GM23338 (cell line): ENCODE results near the gene ACOD1. TPM values are rescaled to one million over a fixed set of nuclear protein-coding genes. Genes with fewer than 3 reads are reported as not detected.

Source experiments
- ATAC-seq: fragments of 200-7000 bp; cut with Tn5 transposase; 3 replicates; pipeline ENCODE4 v1.9.1; 2020
- DNase-seq: peaks from one replicate; pipeline ENCODE4 v3.0.0-alpha.2; 2015; ENCODE audit warnings: low spot score
- H2AFZ ChIP-seq: fragments of 200-600 bp; sonication (generic); 2 replicates; pipeline ENCODE4 v1.8.0; 2016; ENCODE audit warnings: antibody characterized with exemption, mild to moderate bottlenecking, moderate library complexity
- H3F3A ChIP-seq: fragments of 200-600 bp; sonication (generic); replicated peaks from 2 replicates; pipeline ENCODE4 v1.8.0; 2017; ENCODE audit warnings: antibody characterized with exemption, mixed run types, low read depth
- H3K27ac ChIP-seq: fragments of 200-600 bp; sonication (generic); 2 replicates; pipeline ENCODE4 v1.6.1; 2016; ENCODE audit warnings: low read depth
- H3K27me3 ChIP-seq: fragments of 200-600 bp; sonication (generic); 2 replicates; pipeline ENCODE4 v1.8.0; 2016; ENCODE audit warnings: mild to moderate bottlenecking, mixed run types, moderate library complexity; ENCODE audit not compliant: insufficient read depth
- H3K36me3 ChIP-seq: fragments of 200-600 bp; sonication (generic); 2 replicates; pipeline ENCODE4 v1.8.0; 2016; ENCODE audit warnings: mild to moderate bottlenecking; ENCODE audit not compliant: insufficient read depth
- H3K4me1 ChIP-seq: fragments of 200-600 bp; sonication (generic); 2 replicates; pipeline ENCODE4 v1.8.0; 2016; ENCODE audit warnings: mild to moderate bottlenecking, moderate library complexity; ENCODE audit not compliant: insufficient read depth
- H3K4me2 ChIP-seq: fragments of 200-600 bp; sonication (generic); 2 replicates; pipeline ENCODE4 v1.7.1; 2017; ENCODE audit warnings: mixed run types
- H3K4me3 ChIP-seq: fragments of 200-600 bp; sonication (generic); 2 replicates; pipeline ENCODE4 v1.6.1; 2016; ENCODE audit warnings: mixed run types
- H3K79me2 ChIP-seq: fragments of 200-600 bp; sonication (generic); replicated peaks from 2 replicates; pipeline ENCODE4 v1.8.0; 2017; ENCODE audit warnings: mild to moderate bottlenecking; ENCODE audit not compliant: insufficient read depth
- H3K9me2 ChIP-seq: fragments of 200-600 bp; sonication (generic); 2 replicates; pipeline ENCODE4 v1.8.0; 2017; ENCODE audit not compliant: insufficient read depth
- H4K20me1 ChIP-seq: fragments of 200-600 bp; sonication (generic); replicated peaks from 2 replicates; pipeline ENCODE4 v1.8.0; 2017; ENCODE audit warnings: mild to moderate bottlenecking; ENCODE audit not compliant: insufficient read depth
- H3K27ac Mint-ChIP-seq: 2 replicates; pipeline ENCODE4 v1.8.0; 2020; ENCODE audit warnings: inconsistent platforms, mild to moderate bottlenecking, moderate library complexity, mixed read lengths
- H3K27me3 Mint-ChIP-seq: 3 replicates; pipeline ENCODE4 v1.8.0; 2022; ENCODE audit warnings: low read depth, mild to moderate bottlenecking, moderate library complexity, mixed read lengths, inconsistent platforms; ENCODE audit not compliant: insufficient read depth, poor library complexity
- H3K36me3 Mint-ChIP-seq: 3 replicates; pipeline ENCODE4 v1.8.0; 2021; ENCODE audit warnings: low read depth, mild to moderate bottlenecking, inconsistent platforms, moderate library complexity, mixed read lengths
- H3K4me1 Mint-ChIP-seq: 3 replicates; pipeline ENCODE4 v1.8.0; 2020; ENCODE audit warnings: mild to moderate bottlenecking, inconsistent platforms, mixed read lengths
- H3K4me3 Mint-ChIP-seq: 3 replicates; pipeline ENCODE4 v1.8.0; 2021; ENCODE audit warnings: moderate library complexity, mild to moderate bottlenecking, inconsistent platforms, mixed read lengths
- H3K9me3 Mint-ChIP-seq: 3 replicates; pipeline ENCODE4 v1.8.0; 2020; ENCODE audit warnings: moderate library complexity, mild to moderate bottlenecking, inconsistent platforms, mixed read lengths
- CREB1 ChIP-seq: fragments of 250-450 bp; sonication (Bioruptor Pico); IDR thresholded peaks from 2 replicates; pipeline ENCODE4 v1.5.0; 2020; ENCODE audit warnings: low read depth, mild to moderate bottlenecking, moderate library complexity
- EZH2 ChIP-seq: fragments of 200-600 bp; sonication (generic); IDR thresholded peaks from one replicate; pipeline ENCODE4 v1.8.0; 2017; ENCODE audit warnings: antibody characterized with exemption, mild to moderate bottlenecking, low read depth; ENCODE audit not compliant: unreplicated experiment
- EZH2phosphoT487 ChIP-seq: fragments of 200-600 bp; sonication (generic); IDR thresholded peaks from one replicate; pipeline ENCODE4 v1.8.1; 2018; ENCODE audit warnings: antibody characterized with exemption; ENCODE audit not compliant: unreplicated experiment
- JUNB ChIP-seq: IDR thresholded peaks from one replicate; pipeline ENCODE4 v1.6.1; 2016; ENCODE audit warnings: antibody characterized with exemption; ENCODE audit not compliant: unreplicated experiment
- NANOG ChIP-seq: IDR thresholded peaks from 2 replicates; pipeline ENCODE4 v1.6.1; 2016; ENCODE audit warnings: antibody characterized with exemption, borderline replicate concordance
- POLR2AphosphoS5 ChIP-seq: IDR thresholded peaks from 2 replicates; pipeline ENCODE4 v1.6.1; 2016; ENCODE audit warnings: antibody characterized with exemption, low read depth
- STAT1 ChIP-seq: IDR thresholded peaks from one replicate; pipeline ENCODE4 v1.6.1; 2016; ENCODE audit warnings: antibody characterized with exemption; ENCODE audit not compliant: unreplicated experiment
- ZNF114 ChIP-seq: fragments of 250-450 bp; sonication (Bioruptor Pico); IDR thresholded peaks from 2 replicates; pipeline ENCODE4 v1.5.0; 2020; ENCODE audit warnings: mild to moderate bottlenecking, moderate library complexity
- ZNF331 ChIP-seq: fragments of 250-450 bp; sonication (Bioruptor Pico); IDR thresholded peaks from 2 replicates; pipeline ENCODE4 v1.5.0; 2020; ENCODE audit warnings: low read depth, mild to moderate bottlenecking, moderate library complexity
- polyA plus RNA-seq: library from polyadenylated mRNA; unstranded; fragments of >200 nt; fragmentation: Nextera tagmentation; extraction: Ambion mirVana; gene quantifications from 2 replicates; pipeline ENCODE4 v1.2.1, GENCODE V29; 2016
- total RNA-seq: library from RNA; depleted of rRNA; stranded (reverse); fragments of >200 nt; shearing (Covaris generic); gene quantifications from 2 replicates; pipeline ENCODE4 v1.2.3, GENCODE V29; 2014
- TF ChIP-seq, protein P1 (sequence below): fragments of 250-450 bp; sonication (Bioruptor Pico); IDR thresholded peaks from 2 replicates; pipeline ENCODE4 v1.5.0; 2020; ENCODE audit warnings: mild to moderate bottlenecking, moderate library complexity
- TF ChIP-seq, protein P2 (sequence below): IDR thresholded peaks from 2 replicates; pipeline ENCODE4 v1.6.1; 2016; ENCODE audit warnings: antibody characterized with exemption
- TF ChIP-seq, protein P3 (sequence below), 2 experiments: fragments of 200-600 bp in 1 of 2; sonication (generic) in 1 of 2; conservative IDR thresholded peaks; 2 replicates each; pipeline versions ENCODE4 v1.5.1 to v1.6.1; 2016 to 2017; ENCODE audit warnings: antibody characterized with exemption in 2 of 2, low read depth in 2 of 2, mild to moderate bottlenecking in 2 of 2, moderate library complexity in 1 of 2

ACOD1 gene
- total and polyA plus RNA-seq, 2 experiments from 2014 or later: not detected

DNA sequence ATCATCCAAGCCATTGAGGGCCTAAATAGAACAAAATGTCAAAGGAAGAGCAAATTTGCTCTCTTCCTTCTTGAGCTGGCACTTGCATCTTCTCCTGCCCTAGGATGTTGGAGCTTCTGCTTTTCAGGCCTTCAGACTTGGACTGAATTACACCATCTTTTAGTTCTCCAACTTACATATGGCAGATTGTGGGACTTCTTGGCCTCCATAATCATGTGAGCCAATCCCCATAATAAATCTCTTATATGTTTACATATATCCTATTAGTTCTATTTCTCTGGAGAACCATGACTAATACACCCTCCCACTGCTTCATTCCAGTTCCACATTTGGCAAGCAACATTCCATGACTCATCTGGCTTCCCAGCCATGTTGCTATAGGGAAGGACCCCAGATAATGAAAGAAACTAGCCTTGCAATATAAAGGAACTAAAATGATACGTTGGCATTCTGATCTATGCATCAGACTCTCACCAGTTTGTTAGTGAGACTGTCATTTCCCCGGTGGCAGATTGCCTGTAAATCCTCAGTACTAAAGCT, 11.0 kb upstream of the ACOD1 start:
- H3K4me1 ChIP-seq: no peaks in the 10 kb centered on the region
- H4K20me1 ChIP-seq: no peaks in the 10 kb centered on the region
- 0 out of 3 replicates have a peak, but pooled peaks cover 4% of the 10 kb centered on the region for H3K4me1 Mint-ChIP-seq
- H3K27ac ChIP-seq: no peak overlapping the region
- ATAC-seq: no peak
- no peak overlapping the region for H3K4me3 Mint-ChIP-seq
- no peaks in the 10 kb centered on the region for H3K9me2 ChIP-seq
- H3K36me3 Mint-ChIP-seq: no peaks in the 10 kb centered on the region
- no peaks in the 10 kb centered on the region for H3K79me2 ChIP-seq
- TF ChIP-seq, protein P1, sequence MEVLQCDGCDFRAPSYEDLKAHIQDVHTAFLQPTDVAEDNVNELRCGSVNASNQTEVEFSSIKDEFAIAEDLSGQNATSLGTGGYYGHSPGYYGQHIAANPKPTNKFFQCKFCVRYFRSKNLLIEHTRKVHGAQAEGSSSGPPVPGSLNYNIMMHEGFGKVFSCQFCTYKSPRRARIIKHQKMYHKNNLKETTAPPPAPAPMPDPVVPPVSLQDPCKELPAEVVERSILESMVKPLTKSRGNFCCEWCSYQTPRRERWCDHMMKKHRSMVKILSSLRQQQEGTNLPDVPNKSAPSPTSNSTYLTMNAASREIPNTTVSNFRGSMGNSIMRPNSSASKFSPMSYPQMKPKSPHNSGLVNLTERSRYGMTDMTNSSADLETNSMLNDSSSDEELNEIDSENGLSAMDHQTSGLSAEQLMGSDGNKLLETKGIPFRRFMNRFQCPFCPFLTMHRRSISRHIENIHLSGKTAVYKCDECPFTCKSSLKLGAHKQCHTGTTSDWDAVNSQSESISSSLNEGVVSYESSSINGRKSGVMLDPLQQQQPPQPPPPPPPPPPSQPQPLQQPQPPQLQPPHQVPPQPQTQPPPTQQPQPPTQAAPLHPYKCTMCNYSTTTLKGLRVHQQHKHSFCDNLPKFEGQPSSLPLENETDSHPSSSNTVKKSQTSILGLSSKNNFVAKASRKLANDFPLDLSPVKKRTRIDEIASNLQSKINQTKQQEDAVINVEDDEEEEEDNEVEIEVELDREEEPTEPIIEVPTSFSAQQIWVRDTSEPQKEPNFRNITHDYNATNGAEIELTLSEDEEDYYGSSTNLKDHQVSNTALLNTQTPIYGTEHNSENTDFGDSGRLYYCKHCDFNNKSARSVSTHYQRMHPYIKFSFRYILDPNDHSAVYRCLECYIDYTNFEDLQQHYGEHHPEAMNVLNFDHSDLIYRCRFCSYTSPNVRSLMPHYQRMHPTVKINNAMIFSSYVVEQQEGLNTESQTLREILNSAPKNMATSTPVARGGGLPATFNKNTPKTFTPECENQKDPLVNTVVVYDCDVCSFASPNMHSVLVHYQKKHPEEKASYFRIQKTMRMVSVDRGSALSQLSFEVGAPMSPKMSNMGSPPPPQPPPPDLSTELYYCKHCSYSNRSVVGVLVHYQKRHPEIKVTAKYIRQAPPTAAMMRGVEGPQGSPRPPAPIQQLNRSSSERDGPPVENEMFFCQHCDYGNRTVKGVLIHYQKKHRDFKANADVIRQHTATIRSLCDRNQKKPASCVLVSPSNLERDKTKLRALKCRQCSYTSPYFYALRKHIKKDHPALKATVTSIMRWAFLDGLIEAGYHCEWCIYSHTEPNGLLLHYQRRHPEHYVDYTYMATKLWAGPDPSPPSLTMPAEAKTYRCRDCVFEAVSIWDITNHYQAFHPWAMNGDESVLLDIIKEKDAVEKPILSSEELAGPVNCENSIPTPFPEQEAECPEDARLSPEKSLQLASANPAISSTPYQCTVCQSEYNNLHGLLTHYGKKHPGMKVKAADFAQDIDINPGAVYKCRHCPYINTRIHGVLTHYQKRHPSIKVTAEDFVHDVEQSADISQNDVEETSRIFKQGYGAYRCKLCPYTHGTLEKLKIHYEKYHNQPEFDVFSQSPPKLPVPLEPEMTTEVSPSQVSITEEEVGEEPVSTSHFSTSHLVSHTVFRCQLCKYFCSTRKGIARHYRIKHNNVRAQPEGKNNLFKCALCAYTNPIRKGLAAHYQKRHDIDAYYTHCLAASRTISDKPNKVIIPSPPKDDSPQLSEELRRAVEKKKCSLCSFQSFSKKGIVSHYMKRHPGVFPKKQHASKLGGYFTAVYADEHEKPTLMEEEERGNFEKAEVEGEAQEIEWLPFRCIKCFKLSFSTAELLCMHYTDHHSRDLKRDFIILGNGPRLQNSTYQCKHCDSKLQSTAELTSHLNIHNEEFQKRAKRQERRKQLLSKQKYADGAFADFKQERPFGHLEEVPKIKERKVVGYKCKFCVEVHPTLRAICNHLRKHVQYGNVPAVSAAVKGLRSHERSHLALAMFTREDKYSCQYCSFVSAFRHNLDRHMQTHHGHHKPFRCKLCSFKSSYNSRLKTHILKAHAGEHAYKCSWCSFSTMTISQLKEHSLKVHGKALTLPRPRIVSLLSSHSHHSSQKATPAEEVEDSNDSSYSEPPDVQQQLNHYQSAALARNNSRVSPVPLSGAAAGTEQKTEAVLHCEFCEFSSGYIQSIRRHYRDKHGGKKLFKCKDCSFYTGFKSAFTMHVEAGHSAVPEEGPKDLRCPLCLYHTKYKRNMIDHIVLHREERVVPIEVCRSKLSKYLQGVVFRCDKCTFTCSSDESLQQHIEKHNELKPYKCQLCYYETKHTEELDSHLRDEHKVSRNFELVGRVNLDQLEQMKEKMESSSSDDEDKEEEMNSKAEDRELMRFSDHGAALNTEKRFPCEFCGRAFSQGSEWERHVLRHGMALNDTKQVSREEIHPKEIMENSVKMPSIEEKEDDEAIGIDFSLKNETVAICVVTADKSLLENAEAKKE (CRISPR knock-in tag): no peak
- TF ChIP-seq JUNB: no peak
- TF ChIP-seq CREB1 (CRISPR knock-in tag): no peak
- no peak overlapping the region for H3K27ac Mint-ChIP-seq
- H3K9me3 Mint-ChIP-seq: no peaks in the 10 kb centered on the region; the same call in 2 of the 3 replicates
- H3F3A ChIP-seq: no peaks in the 10 kb centered on the region
- no peak overlapping the region for H3K4me2 ChIP-seq
- no peak for DNase-seq
- no peak overlapping the region for H2AFZ ChIP-seq
- no peak overlapping the region for H3K4me3 ChIP-seq
- no peaks in the 10 kb centered on the region for H3K27me3 ChIP-seq
- H3K36me3 ChIP-seq: no peaks in the 10 kb centered on the region
- no peaks in the 10 kb centered on the region for H3K27me3 Mint-ChIP-seq

DNA sequence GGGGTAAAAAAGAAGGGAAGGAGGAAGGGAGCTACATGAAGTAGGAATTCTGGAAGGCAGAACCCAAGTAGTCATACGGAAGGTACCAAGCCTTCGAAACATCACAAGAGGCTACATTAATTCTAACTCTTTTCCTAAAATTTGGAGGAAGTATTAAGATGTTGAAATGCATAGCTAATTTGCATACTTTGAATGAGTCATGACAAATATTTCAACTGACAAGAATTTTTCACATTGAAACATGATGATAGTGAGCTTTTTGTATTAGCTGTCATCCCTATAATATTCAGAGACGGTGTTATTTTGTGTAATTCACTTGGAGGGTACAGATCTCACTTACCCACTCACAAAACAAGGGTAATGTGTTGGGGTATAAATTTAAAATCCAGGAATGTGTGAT, 9.1 kb upstream of the ACOD1 start:
- DNase-seq (no peak), ATAC-seq (no peak)
- H3K4me3 ChIP-seq: no peak overlapping the region
- Mint-ChIP-seq H3K27ac (no peak overlapping the region), H3K27me3 (no peaks in the 10 kb centered on the region), H3K4me3 (no peak overlapping the region), H3K9me3 (no peaks in the 10 kb centered on the region; the same call in 2 of the 3 replicates), H3K4me1 (no peaks in the 10 kb centered on the region), H3K36me3 (no peaks in the 10 kb centered on the region)
- no peaks in the 10 kb centered on the region for H3K9me2 ChIP-seq
- H3K27ac ChIP-seq: no peak overlapping the region
- H3K4me1 ChIP-seq: no peaks in the 10 kb centered on the region
- H3K36me3 ChIP-seq: no peaks in the 10 kb centered on the region
- H3F3A ChIP-seq: no peaks in the 10 kb centered on the region
- H3K79me2 ChIP-seq: no peaks in the 10 kb centered on the region
- no peaks in the 10 kb centered on the region for H3K27me3 ChIP-seq
- H3K4me2 ChIP-seq: no peak overlapping the region
- H4K20me1 ChIP-seq: no peaks in the 10 kb centered on the region
- TF ChIP-seq ZNF114 (CRISPR knock-in tag) (no peak), POLR2AphosphoS5 (no peak), EZH2 (no peak), JUNB (no peak), STAT1 (no peak), NANOG (no peak), EZH2phosphoT487 (no peak), CREB1 (CRISPR knock-in tag) (no peak), ZNF331 (CRISPR knock-in tag) (no peak)
- TF ChIP-seq, protein P2, sequence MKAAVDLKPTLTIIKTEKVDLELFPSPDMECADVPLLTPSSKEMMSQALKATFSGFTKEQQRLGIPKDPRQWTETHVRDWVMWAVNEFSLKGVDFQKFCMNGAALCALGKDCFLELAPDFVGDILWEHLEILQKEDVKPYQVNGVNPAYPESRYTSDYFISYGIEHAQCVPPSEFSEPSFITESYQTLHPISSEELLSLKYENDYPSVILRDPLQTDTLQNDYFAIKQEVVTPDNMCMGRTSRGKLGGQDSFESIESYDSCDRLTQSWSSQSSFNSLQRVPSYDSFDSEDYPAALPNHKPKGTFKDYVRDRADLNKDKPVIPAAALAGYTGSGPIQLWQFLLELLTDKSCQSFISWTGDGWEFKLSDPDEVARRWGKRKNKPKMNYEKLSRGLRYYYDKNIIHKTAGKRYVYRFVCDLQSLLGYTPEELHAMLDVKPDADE: no peak
- TF ChIP-seq, protein P3, sequence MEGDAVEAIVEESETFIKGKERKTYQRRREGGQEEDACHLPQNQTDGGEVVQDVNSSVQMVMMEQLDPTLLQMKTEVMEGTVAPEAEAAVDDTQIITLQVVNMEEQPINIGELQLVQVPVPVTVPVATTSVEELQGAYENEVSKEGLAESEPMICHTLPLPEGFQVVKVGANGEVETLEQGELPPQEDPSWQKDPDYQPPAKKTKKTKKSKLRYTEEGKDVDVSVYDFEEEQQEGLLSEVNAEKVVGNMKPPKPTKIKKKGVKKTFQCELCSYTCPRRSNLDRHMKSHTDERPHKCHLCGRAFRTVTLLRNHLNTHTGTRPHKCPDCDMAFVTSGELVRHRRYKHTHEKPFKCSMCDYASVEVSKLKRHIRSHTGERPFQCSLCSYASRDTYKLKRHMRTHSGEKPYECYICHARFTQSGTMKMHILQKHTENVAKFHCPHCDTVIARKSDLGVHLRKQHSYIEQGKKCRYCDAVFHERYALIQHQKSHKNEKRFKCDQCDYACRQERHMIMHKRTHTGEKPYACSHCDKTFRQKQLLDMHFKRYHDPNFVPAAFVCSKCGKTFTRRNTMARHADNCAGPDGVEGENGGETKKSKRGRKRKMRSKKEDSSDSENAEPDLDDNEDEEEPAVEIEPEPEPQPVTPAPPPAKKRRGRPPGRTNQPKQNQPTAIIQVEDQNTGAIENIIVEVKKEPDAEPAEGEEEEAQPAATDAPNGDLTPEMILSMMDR (conservative IDR thresholded peaks at IDR 0.05; ENCODE audit: low read depth in 2 of 2): no peak
- H2AFZ ChIP-seq: no peak overlapping the region
